HUES48 (cell line): Measurements from ENCODE around the gene SEC22B.
"Not testable (repeated sequence)": the region's sequence is repeated elsewhere in the genome, so short reads cannot be mapped to it uniquely, and the experiment has no call there.

Experiments used
- H3K27ac ChIP-seq: one replicate; pipeline ENCODE4 v1.7.0; 2013; ENCODE audit warnings: low read depth, low read length, inconsistent platforms
- H3K27me3 ChIP-seq: 2 replicates; pipeline ENCODE4 v1.6.1; 2013; ENCODE audit warnings: mild to moderate bottlenecking, low read length; ENCODE audit not compliant: control insufficient read depth, insufficient read depth
- H3K36me3 ChIP-seq: 2 replicates; pipeline ENCODE4 v1.6.1; 2013; ENCODE audit warnings: low read length; ENCODE audit not compliant: control insufficient read depth, insufficient read depth
- H3K4me1 ChIP-seq: 2 replicates; pipeline ENCODE4 v1.6.1; 2013; ENCODE audit warnings: mild to moderate bottlenecking, low read length; ENCODE audit not compliant: control insufficient read depth, insufficient read depth
- H3K4me3 ChIP-seq: 2 replicates; pipeline ENCODE4 v1.5.1; 2013; ENCODE audit warnings: mild to moderate bottlenecking, low read depth, low read length
- H3K9ac ChIP-seq: 2 replicates; pipeline ENCODE4 v1.6.1; 2013; ENCODE audit warnings: mild to moderate bottlenecking, low read depth, low read length, moderate library complexity
- H3K9me3 ChIP-seq: 2 replicates; pipeline ENCODE4 v1.6.1; 2013; ENCODE audit warnings: low read length; ENCODE audit not compliant: control insufficient read depth, insufficient read depth

Gene SEC22B

GRCh38 chr1:120144169-120144568 is 32.2 kb downstream of the SEC22B start:
- H3K4me1 ChIP-seq, H3K27ac ChIP-seq, H3K4me3 ChIP-seq: not testable (repeated sequence)

GRCh38 chr1:120143334-120143733 is 33.0 kb downstream of the SEC22B start:
- H3K9ac ChIP-seq, H3K4me3 ChIP-seq, H3K36me3 ChIP-seq, H3K27me3 ChIP-seq, H3K27ac ChIP-seq, H3K9me3 ChIP-seq, H3K4me1 ChIP-seq: not testable (repeated sequence)

More at GRCh38 chr1:120144169-120144568, 32.2 kb downstream of the SEC22B start:
- H3K9me3 ChIP-seq, H3K9ac ChIP-seq, H3K27me3 ChIP-seq, H3K36me3 ChIP-seq: not testable (repeated sequence)

GRCh38 chr1:120142512-120143263 is 33.6 kb downstream of the SEC22B start:
- not testable (repeated sequence) for H3K27ac ChIP-seq, H3K27me3 ChIP-seq, H3K36me3 ChIP-seq, H3K4me3 ChIP-seq, H3K9me3 ChIP-seq, H3K4me1 ChIP-seq, H3K9ac ChIP-seq

GRCh38 chr1:120141865-120142264 is 34.5 kb downstream of the SEC22B start:
- H3K4me3 ChIP-seq, H3K27me3 ChIP-seq, H3K9me3 ChIP-seq, H3K36me3 ChIP-seq, H3K27ac ChIP-seq, H3K9ac ChIP-seq, H3K4me1 ChIP-seq: not testable (repeated sequence)

GRCh38 chr1:120140656-120141265 is 35.6 kb downstream of the SEC22B start:
- not testable (repeated sequence) for H3K9me3 ChIP-seq, H3K36me3 ChIP-seq, H3K4me3 ChIP-seq, H3K27ac ChIP-seq, H3K4me1 ChIP-seq, H3K9ac ChIP-seq
- peaks cover 16% of the 10 kb centered on the region for H3K27me3 ChIP-seq

- not testable (repeated sequence) for H3K36me3 ChIP-seq, H3K9me3 ChIP-seq, H3K4me3 ChIP-seq, H3K27ac ChIP-seq, H3K4me1 ChIP-seq, H3K9ac ChIP-seq
- H3K27me3 ChIP-seq: peaks cover 41% of the 10 kb centered on the region
Observed at GRCh38 chr1:120136086-120136485, 40.2 kb downstream of the SEC22B start.

GRCh38 chr1:120133928-120134325 is 42.4 kb downstream of the SEC22B start:
- H3K9me3 ChIP-seq, H3K9ac ChIP-seq, H3K4me3 ChIP-seq, H3K4me1 ChIP-seq, H3K36me3 ChIP-seq, H3K27ac ChIP-seq: not testable (repeated sequence)
- peaks cover 41% of the 10 kb centered on the region for H3K27me3 ChIP-seq

GRCh38 chr1:120133228-120133927 is 42.9 kb downstream of the SEC22B start:
- H3K27ac ChIP-seq: no peak overlapping the region
- no peaks in the 10 kb centered on the region for H3K36me3 ChIP-seq
- H3K9ac ChIP-seq: no peak overlapping the region
- peaks cover 41% of the 10 kb centered on the region for H3K27me3 ChIP-seq
- H3K4me3 ChIP-seq: no peak overlapping the region
- H3K4me1 ChIP-seq: 0 out of 2 replicates have a peak, but pooled peaks cover 2% of the 10 kb centered on the region
- no peaks in the 10 kb centered on the region for H3K9me3 ChIP-seq

- not testable (repeated sequence) for H3K9me3 ChIP-seq, H3K9ac ChIP-seq, H3K27ac ChIP-seq, H3K4me3 ChIP-seq, H3K36me3 ChIP-seq, H3K4me1 ChIP-seq
- peaks cover 36% of the 10 kb centered on the region for H3K27me3 ChIP-seq
Observed at GRCh38 chr1:120132406-120132763, 43.9 kb downstream of the SEC22B start.

- not testable (repeated sequence) for H3K4me1 ChIP-seq, H3K9ac ChIP-seq, H3K27ac ChIP-seq, H3K9me3 ChIP-seq, H3K36me3 ChIP-seq, H3K4me3 ChIP-seq
- H3K27me3 ChIP-seq: peaks cover 31% of the 10 kb centered on the region
Observed at GRCh38 chr1:120131611-120132405, 44.5 kb downstream of the SEC22B start.

- H3K27me3 ChIP-seq, H3K9me3 ChIP-seq, H3K36me3 ChIP-seq, H3K4me1 ChIP-seq, H3K9ac ChIP-seq, H3K27ac ChIP-seq, H3K4me3 ChIP-seq: not testable (repeated sequence)
Observed at GRCh38 chr1:120127921-120128320, 48.4 kb downstream of the SEC22B start.
